ENCODE measurements around the gene CBL.

DNA sequence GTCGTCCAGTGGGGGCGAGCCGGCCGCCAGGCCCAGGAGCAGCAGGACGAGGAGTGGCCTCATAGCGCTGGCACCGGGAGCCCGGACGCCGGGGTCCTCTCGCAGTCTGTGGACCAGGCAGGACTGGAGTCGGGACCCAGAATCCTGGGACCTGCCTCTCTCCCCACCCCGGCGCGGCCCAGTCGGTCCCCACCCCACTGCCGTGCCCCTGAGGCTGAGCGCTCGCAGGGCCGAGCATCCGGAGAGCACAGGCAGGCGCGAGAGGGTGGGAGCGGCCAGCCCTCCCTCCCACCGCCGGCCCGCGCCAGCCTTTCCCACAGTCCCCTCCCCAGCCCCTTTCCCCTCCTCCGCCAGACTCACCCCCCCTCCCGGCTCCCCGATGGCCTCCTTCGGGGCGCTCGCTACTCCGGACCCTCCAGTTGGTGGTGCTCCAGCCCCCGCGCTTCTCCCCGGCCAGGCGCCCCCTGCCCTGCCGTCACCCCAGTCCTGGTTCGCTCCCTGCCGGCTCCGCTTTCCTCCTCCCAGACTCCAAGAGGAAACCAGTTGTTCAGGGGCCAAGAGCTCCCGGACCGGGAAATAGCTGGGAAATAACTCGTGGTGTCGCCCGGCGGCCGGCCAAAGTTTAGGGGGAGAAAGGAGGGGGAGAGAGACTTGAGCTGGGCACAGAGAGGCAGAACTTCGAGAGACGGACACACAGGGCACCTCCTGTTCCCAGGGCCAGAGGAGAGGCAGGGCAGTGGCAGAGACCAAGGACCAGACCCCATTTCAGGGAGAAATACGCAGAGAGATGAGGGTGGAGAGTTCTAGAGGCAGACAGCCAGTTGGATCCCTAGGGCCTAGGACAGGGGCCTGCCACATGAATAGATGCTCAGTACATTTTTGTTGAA, 134.4 kb downstream of the CBL start, which contains the start of gene C1QTNF5:
- TF ChIP-seq, protein P1, sequence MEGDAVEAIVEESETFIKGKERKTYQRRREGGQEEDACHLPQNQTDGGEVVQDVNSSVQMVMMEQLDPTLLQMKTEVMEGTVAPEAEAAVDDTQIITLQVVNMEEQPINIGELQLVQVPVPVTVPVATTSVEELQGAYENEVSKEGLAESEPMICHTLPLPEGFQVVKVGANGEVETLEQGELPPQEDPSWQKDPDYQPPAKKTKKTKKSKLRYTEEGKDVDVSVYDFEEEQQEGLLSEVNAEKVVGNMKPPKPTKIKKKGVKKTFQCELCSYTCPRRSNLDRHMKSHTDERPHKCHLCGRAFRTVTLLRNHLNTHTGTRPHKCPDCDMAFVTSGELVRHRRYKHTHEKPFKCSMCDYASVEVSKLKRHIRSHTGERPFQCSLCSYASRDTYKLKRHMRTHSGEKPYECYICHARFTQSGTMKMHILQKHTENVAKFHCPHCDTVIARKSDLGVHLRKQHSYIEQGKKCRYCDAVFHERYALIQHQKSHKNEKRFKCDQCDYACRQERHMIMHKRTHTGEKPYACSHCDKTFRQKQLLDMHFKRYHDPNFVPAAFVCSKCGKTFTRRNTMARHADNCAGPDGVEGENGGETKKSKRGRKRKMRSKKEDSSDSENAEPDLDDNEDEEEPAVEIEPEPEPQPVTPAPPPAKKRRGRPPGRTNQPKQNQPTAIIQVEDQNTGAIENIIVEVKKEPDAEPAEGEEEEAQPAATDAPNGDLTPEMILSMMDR (conservative IDR thresholded peaks at IDR 0.05; ENCODE audit: low read length) = no peak
- TF ChIP-seq EZH2phosphoT487 (IDR thresholded peaks at IDR 0.05; ENCODE audit: borderline replicate concordance) = no peak
